ENCODE measurements around the gene ITGB8. TPM values are rescaled to one million over a fixed set of nuclear protein-coding genes. Genes with fewer than 3 reads are reported as not detected.
"Not testable (repeated sequence)": the region's sequence is repeated elsewhere in the genome, so short reads cannot be mapped to it uniquely, and the experiment has no call there.

The ITGB8 gene
- total and polyA plus RNA-seq, 4 donors, result 0.16 to 2.8 (median 0.51) TPM

GRCh38 chr7:20299647-20300312 lies 30.9 kb upstream of the ITGB8 start (continued):
- TF ChIP-seq ATF3 (IDR thresholded peaks at IDR 0.05) (no peak), TAF1 (conservative IDR thresholded peaks at IDR 0.05) (no peak), GABPA (IDR thresholded peaks at IDR 0.05 in 1 of 2, conservative IDR thresholded peaks at IDR 0.05 in 1 of 2) (no peak), ZBTB33 (IDR thresholded peaks at IDR 0.05) (no peak), YY1 (IDR thresholded peaks at IDR 0.05) (no peak)

- no peak overlapping the region for H3K27ac ChIP-seq (ENCODE audit: low read depth in 1 of 2, low read length in 2 of 2)
- WGBS, result 62% methylated on average over 4 of the region's 4 CpGs
- H3K4me1 ChIP-seq (ENCODE audit: control insufficient read depth in 4 of 4, insufficient read depth in 4 of 4, low read length in 3 of 4), result no peaks in the 10 kb centered on the region
- no peak for TF ChIP-seq ATF3 (IDR thresholded peaks at IDR 0.05)
- no peak for TF ChIP-seq NR2F2 (IDR thresholded peaks at IDR 0.05)
- TF ChIP-seq RXRA (IDR thresholded peaks at IDR 0.05), result no peak
- no peak for TF ChIP-seq YY1 (IDR thresholded peaks at IDR 0.05)
- no peak for TF ChIP-seq RAD21 (IDR thresholded peaks at IDR 0.05)
- no peak for TF ChIP-seq MAX (IDR thresholded peaks at IDR 0.05)
- TF ChIP-seq SP1 (IDR thresholded peaks at IDR 0.05), result no peak
- no peak for TF ChIP-seq JUND (IDR thresholded peaks at IDR 0.05)
- no peaks in the 10 kb centered on the region for H3K27me3 ChIP-seq (ENCODE audit: control insufficient read depth in 4 of 4, insufficient read depth in 4 of 4, low read length in 3 of 4)
- no peak overlapping the region for H3K9ac ChIP-seq (ENCODE audit: low read depth in 1 of 2, low read length in 2 of 2)
- no peak overlapping the region for H3K4me3 ChIP-seq (ENCODE audit: low read depth in 1 of 3, low read length in 3 of 3)
- H3K36me3 ChIP-seq (ENCODE audit: control insufficient read depth in 4 of 4, insufficient read depth in 3 of 4, low read depth in 1 of 4, low read length in 3 of 4), result no peaks in the 10 kb centered on the region
- no peaks in the 10 kb centered on the region for H3K9me3 ChIP-seq (ENCODE audit: control insufficient read depth in 4 of 4, low read length in 3 of 4)
- DNase-seq (ENCODE audit: low spot score), result no peak
These were observed 29.3 kb upstream of the ITGB8 start for GRCh38 chr7:20301311-20301939.

DNA sequence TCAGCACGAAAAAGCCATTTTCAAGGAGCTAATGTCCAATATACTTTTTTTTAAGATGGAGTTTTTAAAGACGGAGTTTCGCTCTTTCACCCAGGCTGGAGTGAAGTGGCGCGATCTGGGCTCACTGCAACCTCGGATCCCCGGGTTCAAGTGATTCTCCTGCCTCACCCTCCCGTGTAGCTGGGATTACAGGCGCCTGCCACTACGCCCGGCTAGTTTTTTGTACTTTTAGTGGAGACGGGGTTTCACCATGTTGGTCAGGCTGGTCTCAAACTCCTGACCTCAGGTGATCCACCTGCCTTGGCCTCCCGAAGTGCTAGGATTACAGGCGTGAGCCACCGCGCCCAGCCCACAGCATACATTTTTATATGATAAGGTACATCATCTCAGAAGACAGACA lies 28.4 kb upstream of the ITGB8 start:
- H3K27me3 ChIP-seq (ENCODE audit: control insufficient read depth in 4 of 4, insufficient read depth in 4 of 4, low read length in 3 of 4); H3K9me3 ChIP-seq (ENCODE audit: control insufficient read depth in 4 of 4, low read length in 3 of 4); DNase-seq (ENCODE audit: low spot score); H3K4me3 ChIP-seq (ENCODE audit: low read depth in 1 of 3, low read length in 3 of 3); H3K4me1 ChIP-seq (ENCODE audit: control insufficient read depth in 4 of 4, insufficient read depth in 4 of 4, low read length in 3 of 4); H3K27ac ChIP-seq (ENCODE audit: low read depth in 1 of 2, low read length in 2 of 2); H3K9ac ChIP-seq (ENCODE audit: low read depth in 1 of 2, low read length in 2 of 2); H3K36me3 ChIP-seq (ENCODE audit: control insufficient read depth in 4 of 4, insufficient read depth in 3 of 4, low read depth in 1 of 4, low read length in 3 of 4): not testable (repeated sequence)
- WGBS, result 92% methylated on average over 16 of the region's 16 CpGs

DNA sequence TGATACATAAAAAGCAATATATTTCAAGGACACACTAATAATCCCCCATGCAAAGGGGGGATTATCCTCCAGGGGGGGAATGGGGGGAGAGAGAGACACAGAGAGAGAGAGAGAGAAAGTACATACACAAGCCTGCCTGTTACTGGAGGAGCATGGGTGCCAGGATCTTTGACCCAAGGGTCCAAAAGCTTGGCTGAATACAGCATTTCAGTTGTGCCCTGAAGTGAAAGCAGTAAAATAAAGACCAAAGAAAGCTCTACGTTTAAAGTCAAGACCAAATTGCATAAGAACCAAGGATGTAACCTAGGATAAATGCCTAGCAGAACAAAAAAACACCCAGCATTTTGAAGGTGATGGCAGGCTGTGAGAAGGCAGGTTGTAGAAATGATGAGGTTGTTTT lies 27.8 kb upstream of the ITGB8 start:
- no peaks in the 10 kb centered on the region for H3K27me3 ChIP-seq (ENCODE audit: control insufficient read depth in 4 of 4, insufficient read depth in 4 of 4, low read length in 3 of 4)
- H3K36me3 ChIP-seq (ENCODE audit: control insufficient read depth in 4 of 4, insufficient read depth in 3 of 4, low read depth in 1 of 4, low read length in 3 of 4), result no peaks in the 10 kb centered on the region
- no peak for DNase-seq (ENCODE audit: low spot score)
- 30% methylated on average over 1 of the region's 1 CpG for WGBS
- no peak overlapping the region for H3K4me3 ChIP-seq (ENCODE audit: low read depth in 1 of 3, low read length in 3 of 3)
- no peaks in the 10 kb centered on the region for H3K4me1 ChIP-seq (ENCODE audit: control insufficient read depth in 4 of 4, insufficient read depth in 4 of 4, low read length in 3 of 4)
- no peak for TF ChIP-seq ATF3 (IDR thresholded peaks at IDR 0.05)
- no peak for TF ChIP-seq EGR1 (IDR thresholded peaks at IDR 0.05; ENCODE audit: low read depth in 2 of 2)
- no peak for TF ChIP-seq NR2F2 (IDR thresholded peaks at IDR 0.05)
- no peak for TF ChIP-seq GABPA (IDR thresholded peaks at IDR 0.05 in 1 of 2, conservative IDR thresholded peaks at IDR 0.05 in 1 of 2)
- H3K9me3 ChIP-seq (ENCODE audit: control insufficient read depth in 4 of 4, low read length in 3 of 4), result no peaks in the 10 kb centered on the region
- H3K27ac ChIP-seq (ENCODE audit: low read depth in 1 of 2, low read length in 2 of 2), result no peak overlapping the region
- no peak overlapping the region for H3K9ac ChIP-seq (ENCODE audit: low read depth in 1 of 2, low read length in 2 of 2)
